ENCODE results near the gene FKBP5.
"Not testable (repeated sequence)": the region's sequence is repeated elsewhere in the genome, so short reads cannot be mapped to it uniquely, and the experiment has no call there.

DNA sequence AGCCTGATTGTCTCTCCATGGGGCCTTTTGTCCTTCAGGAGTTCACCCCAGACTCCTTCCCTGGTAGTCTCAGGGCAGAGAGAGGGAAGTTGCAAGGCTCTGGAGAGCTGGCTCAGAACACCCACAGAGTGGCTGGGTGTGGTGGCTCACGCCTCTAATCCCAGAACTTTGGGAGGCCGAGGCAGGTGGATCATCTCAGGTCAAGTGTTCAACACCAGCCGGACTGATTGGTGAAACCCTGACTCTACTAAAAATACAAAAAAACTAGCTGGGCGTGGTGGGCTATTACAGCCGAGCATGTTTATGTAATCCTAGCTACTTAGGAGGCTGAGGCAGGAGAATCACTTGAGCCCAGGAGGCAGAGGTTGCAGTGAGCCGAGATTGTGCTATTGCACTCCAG is 152.9 kb downstream of the FKBP5 start:
- TF ChIP-seq RAD21 (conservative IDR thresholded peaks at IDR 0.05); EZH2 (IDR thresholded peaks at IDR 0.05; ENCODE audit: borderline replicate concordance, insufficient read depth, low read length, poor library complexity, severe bottlenecking); MXI1 (conservative IDR thresholded peaks at IDR 0.05; ENCODE audit: poor library complexity, severe bottlenecking); POLR2AphosphoS5 (IDR thresholded peaks at IDR 0.05); SMC3 (conservative IDR thresholded peaks at IDR 0.05; ENCODE audit: poor library complexity); TAF1 (IDR thresholded peaks at IDR 0.05; ENCODE audit: low read depth): not testable (repeated sequence)
- TF ChIP-seq, protein P1, sequence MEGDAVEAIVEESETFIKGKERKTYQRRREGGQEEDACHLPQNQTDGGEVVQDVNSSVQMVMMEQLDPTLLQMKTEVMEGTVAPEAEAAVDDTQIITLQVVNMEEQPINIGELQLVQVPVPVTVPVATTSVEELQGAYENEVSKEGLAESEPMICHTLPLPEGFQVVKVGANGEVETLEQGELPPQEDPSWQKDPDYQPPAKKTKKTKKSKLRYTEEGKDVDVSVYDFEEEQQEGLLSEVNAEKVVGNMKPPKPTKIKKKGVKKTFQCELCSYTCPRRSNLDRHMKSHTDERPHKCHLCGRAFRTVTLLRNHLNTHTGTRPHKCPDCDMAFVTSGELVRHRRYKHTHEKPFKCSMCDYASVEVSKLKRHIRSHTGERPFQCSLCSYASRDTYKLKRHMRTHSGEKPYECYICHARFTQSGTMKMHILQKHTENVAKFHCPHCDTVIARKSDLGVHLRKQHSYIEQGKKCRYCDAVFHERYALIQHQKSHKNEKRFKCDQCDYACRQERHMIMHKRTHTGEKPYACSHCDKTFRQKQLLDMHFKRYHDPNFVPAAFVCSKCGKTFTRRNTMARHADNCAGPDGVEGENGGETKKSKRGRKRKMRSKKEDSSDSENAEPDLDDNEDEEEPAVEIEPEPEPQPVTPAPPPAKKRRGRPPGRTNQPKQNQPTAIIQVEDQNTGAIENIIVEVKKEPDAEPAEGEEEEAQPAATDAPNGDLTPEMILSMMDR (IDR thresholded peaks at IDR 0.05; ENCODE audit: poor library complexity, severe bottlenecking) = not testable (repeated sequence)
- TF ChIP-seq, protein P2, sequence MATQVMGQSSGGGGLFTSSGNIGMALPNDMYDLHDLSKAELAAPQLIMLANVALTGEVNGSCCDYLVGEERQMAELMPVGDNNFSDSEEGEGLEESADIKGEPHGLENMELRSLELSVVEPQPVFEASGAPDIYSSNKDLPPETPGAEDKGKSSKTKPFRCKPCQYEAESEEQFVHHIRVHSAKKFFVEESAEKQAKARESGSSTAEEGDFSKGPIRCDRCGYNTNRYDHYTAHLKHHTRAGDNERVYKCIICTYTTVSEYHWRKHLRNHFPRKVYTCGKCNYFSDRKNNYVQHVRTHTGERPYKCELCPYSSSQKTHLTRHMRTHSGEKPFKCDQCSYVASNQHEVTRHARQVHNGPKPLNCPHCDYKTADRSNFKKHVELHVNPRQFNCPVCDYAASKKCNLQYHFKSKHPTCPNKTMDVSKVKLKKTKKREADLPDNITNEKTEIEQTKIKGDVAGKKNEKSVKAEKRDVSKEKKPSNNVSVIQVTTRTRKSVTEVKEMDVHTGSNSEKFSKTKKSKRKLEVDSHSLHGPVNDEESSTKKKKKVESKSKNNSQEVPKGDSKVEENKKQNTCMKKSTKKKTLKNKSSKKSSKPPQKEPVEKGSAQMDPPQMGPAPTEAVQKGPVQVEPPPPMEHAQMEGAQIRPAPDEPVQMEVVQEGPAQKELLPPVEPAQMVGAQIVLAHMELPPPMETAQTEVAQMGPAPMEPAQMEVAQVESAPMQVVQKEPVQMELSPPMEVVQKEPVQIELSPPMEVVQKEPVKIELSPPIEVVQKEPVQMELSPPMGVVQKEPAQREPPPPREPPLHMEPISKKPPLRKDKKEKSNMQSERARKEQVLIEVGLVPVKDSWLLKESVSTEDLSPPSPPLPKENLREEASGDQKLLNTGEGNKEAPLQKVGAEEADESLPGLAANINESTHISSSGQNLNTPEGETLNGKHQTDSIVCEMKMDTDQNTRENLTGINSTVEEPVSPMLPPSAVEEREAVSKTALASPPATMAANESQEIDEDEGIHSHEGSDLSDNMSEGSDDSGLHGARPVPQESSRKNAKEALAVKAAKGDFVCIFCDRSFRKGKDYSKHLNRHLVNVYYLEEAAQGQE (IDR thresholded peaks at IDR 0.05; ENCODE audit: borderline replicate concordance) = not testable (repeated sequence)

All from neural cell (in vitro differentiated cells).